HCT116 (cell line): ENCODE data around the gene AMT. TPM values are rescaled to one million over a fixed set of nuclear protein-coding genes. Genes with fewer than 3 reads are reported as not detected.

Experiments
- ATAC-seq: fragments of 200-7000 bp; cut with Tn5 transposase; 2 replicates; pipeline ENCODE4 v1.9.1; 2020; ENCODE audit warnings: mild to moderate bottlenecking, moderate library complexity
- BruUV-seq: library from RNA; stranded (reverse); fragments of 400-500 nt; replicated peaks from 2 replicates; lab custom pipeline; 2021; lab: Mats Ljungman, UMichigan
- CTCF ChIA-PET: fragments of 300-600 bp; sonication (Branson Sonifier 250); formaldehyde crosslinking; loops from one replicate; lab custom pipeline; 2021; ENCODE audit warnings: antibody characterized with exemption; lab: Charles Lee
- POLR2A ChIA-PET: fragments of 300-600, 350-600 bp; sonication (Branson Sonifier 250); formaldehyde crosslinking; loops from one replicate; lab custom pipeline; 2021; ENCODE audit warnings: antibody characterized with exemption; lab: Charles Lee
- RAD21 ChIA-PET, 2 experiments: fragments of 300-600 bp; sonication (Branson Sonifier 250); formaldehyde crosslinking; loops; one replicate each; lab custom pipeline; 2023; ENCODE audit warnings: low total read pairs in 2 of 2; ENCODE audit not compliant: uncharacterized antibody in 2 of 2, unreplicated experiment in 2 of 2, low non-redundant PET in 1 of 2; lab: Charles Lee
- DNase-seq: peaks from one replicate; pipeline ENCODE4 v3.0.0-alpha.2; 2010; ENCODE audit warnings: low read depth, low spot score
- H2AFZ ChIP-seq: fragments of 200-600 bp; shearing (Covaris generic), sonication (generic); 2 replicates; pipeline ENCODE4 v1.6.1; 2017; ENCODE audit warnings: low read depth, mixed run types, mixed read lengths, antibody characterized with exemption, low read length; ENCODE audit not compliant: poor library complexity, severe bottlenecking
- H3K27ac ChIP-seq: 2 replicates; pipeline ENCODE4 v1.5.1; 2012; ENCODE audit warnings: low read depth, low read length
- H3K27me3 ChIP-seq: fragments of 200-600 bp; sonication (generic); 2 replicates; pipeline ENCODE4 v1.6.1; 2016; ENCODE audit warnings: mixed run types, low read length, mixed read lengths; ENCODE audit not compliant: insufficient read depth
- H3K36me3 ChIP-seq, 2 experiments: fragments of 200-500 bp in 1 of 2; fragments of 200-600 bp in 1 of 2; sonication (Bioruptor generic) in 1 of 2; sonication (generic) in 1 of 2; 2 replicates each; pipeline versions ENCODE4 v1.5.1 to v1.6.1; 2014 to 2016; ENCODE audit warnings: low read length in 2 of 2, inconsistent platforms in 1 of 2, mixed read lengths in 1 of 2, mixed run types in 1 of 2; ENCODE audit not compliant: insufficient read depth in 2 of 2, control insufficient read depth in 1 of 2
- H3K4me1 ChIP-seq, 2 experiments: fragments of 200-600 bp in 1 of 2; sonication (generic) in 1 of 2; 2 replicates each; pipeline versions ENCODE4 v1.5.1 to v1.6.1; 2012 to 2017; ENCODE audit warnings: low read length in 2 of 2, inconsistent platforms in 1 of 2, mild to moderate bottlenecking in 1 of 2, mixed read lengths in 1 of 2, mixed run types in 1 of 2, moderate library complexity in 1 of 2; ENCODE audit not compliant: insufficient read depth in 2 of 2, control insufficient read depth in 1 of 2
- H3K4me2 ChIP-seq: fragments of 200-600 bp; sonication (generic); 2 replicates; pipeline ENCODE4 v1.6.1; 2017; ENCODE audit warnings: mixed run types, low read length, mixed read lengths
- H3K4me3 ChIP-seq, 2 experiments: fragments of 200-600 bp in 1 of 2; sonication (generic) in 1 of 2; replicated peaks in 1 of 2; 2 replicates each; pipeline ENCODE4 v1.5.1; 2011 to 2016; ENCODE audit warnings: low read length in 2 of 2, control low read depth in 1 of 2, low read depth in 1 of 2, mild to moderate bottlenecking in 1 of 2, mixed read lengths in 1 of 2, mixed run types in 1 of 2
- H3K79me2 ChIP-seq: fragments of 200-600 bp; sonication (generic); 2 replicates; pipeline ENCODE4 v1.6.1; 2017; ENCODE audit warnings: mild to moderate bottlenecking, mixed run types, low read length, moderate library complexity, mixed read lengths; ENCODE audit not compliant: insufficient read depth
- H3K9ac ChIP-seq: fragments of 200-600 bp; sonication (generic); 2 replicates; pipeline ENCODE4 v1.6.1; 2016; ENCODE audit warnings: low read length, mixed read lengths
- H3K9me2 ChIP-seq: fragments of 200-600 bp; sonication (generic), shearing (Covaris generic); 2 replicates; pipeline ENCODE4 v1.6.1; 2017; ENCODE audit warnings: mixed run types, mild to moderate bottlenecking, moderate library complexity; ENCODE audit not compliant: insufficient read depth
- H3K9me3 ChIP-seq, 2 experiments: fragments of 200-500 bp in 1 of 2; fragments of 200-600 bp in 1 of 2; sonication (Bioruptor generic) in 1 of 2; sonication (generic) in 1 of 2; 2 replicates each; pipeline ENCODE4 v1.6.1; 2014 to 2017; ENCODE audit warnings: low read length in 2 of 2, mixed read lengths in 2 of 2, inconsistent platforms in 1 of 2, low read depth in 1 of 2, mild to moderate bottlenecking in 1 of 2, mixed run types in 1 of 2, moderate library complexity in 1 of 2; ENCODE audit not compliant: control insufficient read depth in 1 of 2, insufficient read depth in 1 of 2
- H4K20me1 ChIP-seq: fragments of 200-600 bp; sonication (generic), shearing (Covaris generic); 2 replicates; pipeline ENCODE4 v1.6.1; 2017; ENCODE audit warnings: mixed run types, mild to moderate bottlenecking, moderate library complexity; ENCODE audit not compliant: insufficient read depth
- EGR1 ChIP-seq: IDR thresholded peaks from 2 replicates; pipeline ENCODE4 v1.6.1; 2012; ENCODE audit warnings: low read depth
- ELF1 ChIP-seq: IDR thresholded peaks from 2 replicates; pipeline ENCODE4 v1.6.1; 2012; ENCODE audit warnings: low read depth, borderline replicate concordance
- EZH2phosphoT487 ChIP-seq: fragments of 200-600 bp; IDR thresholded peaks from 2 replicates; pipeline ENCODE4 v1.6.1; 2018; ENCODE audit warnings: antibody characterized with exemption, borderline replicate concordance
- FOSL1 ChIP-seq: IDR thresholded peaks from 2 replicates; pipeline ENCODE4 v1.6.1; 2012; ENCODE audit warnings: low read depth
- POLR2A ChIP-seq: IDR thresholded peaks from 2 replicates; pipeline ENCODE4 v1.7.0; 2011; ENCODE audit warnings: borderline replicate concordance; ENCODE audit not compliant: insufficient read depth, insufficient read length; ENCODE audit errors: extremely low read depth
- POLR2AphosphoS5 ChIP-seq: IDR thresholded peaks from 2 replicates; pipeline ENCODE4 v1.6.1; 2011; ENCODE audit warnings: mild to moderate bottlenecking, low read depth, low read length, moderate library complexity
- SIN3A ChIP-seq: IDR thresholded peaks from 2 replicates; pipeline ENCODE4 v1.6.1; 2012; ENCODE audit warnings: low read depth
- SP1 ChIP-seq: IDR thresholded peaks from 2 replicates; pipeline ENCODE4 v1.6.1; 2012; ENCODE audit warnings: low read depth
- TCF7L2 ChIP-seq: IDR thresholded peaks from 2 replicates; pipeline ENCODE4 v1.7.0; 2011; ENCODE audit warnings: borderline replicate concordance, inconsistent platforms; ENCODE audit not compliant: insufficient read depth, insufficient read length; ENCODE audit errors: extremely low read depth
- YY1 ChIP-seq: IDR thresholded peaks from 2 replicates; pipeline ENCODE4 v1.6.1; 2011; ENCODE audit warnings: low read length, low read depth, moderate library complexity, mild to moderate bottlenecking; ENCODE audit not compliant: insufficient replicate concordance; ENCODE audit errors: extremely low read depth
- intact Hi-C: fragments of 100-400 bp; cut with micrococcal nuclease; formaldehyde crosslinking; loops from 2 replicates; pipeline ENCODE4 v1.10.0; 2022
- total RNA-seq: library from RNA; stranded (reverse); gene quantifications from one replicate; pipeline ENCODE4 v1.2.1, GENCODE V29; 2021; ENCODE audit not compliant: unreplicated experiment
- TF ChIP-seq, protein P1 (sequence below): IDR thresholded peaks from 2 replicates; pipeline ENCODE4 v1.6.1; 2012
- TF ChIP-seq, protein P2 (sequence below): IDR thresholded peaks from 2 replicates; pipeline ENCODE4 v1.6.1; 2012
- TF ChIP-seq, protein P3 (sequence below): IDR thresholded peaks from 2 replicates; pipeline ENCODE4 v1.6.1; 2012; ENCODE audit warnings: low read depth

Gene AMT
- total RNA-seq, 1 experiment from 2014 or later = 4.8 TPM

DNA sequence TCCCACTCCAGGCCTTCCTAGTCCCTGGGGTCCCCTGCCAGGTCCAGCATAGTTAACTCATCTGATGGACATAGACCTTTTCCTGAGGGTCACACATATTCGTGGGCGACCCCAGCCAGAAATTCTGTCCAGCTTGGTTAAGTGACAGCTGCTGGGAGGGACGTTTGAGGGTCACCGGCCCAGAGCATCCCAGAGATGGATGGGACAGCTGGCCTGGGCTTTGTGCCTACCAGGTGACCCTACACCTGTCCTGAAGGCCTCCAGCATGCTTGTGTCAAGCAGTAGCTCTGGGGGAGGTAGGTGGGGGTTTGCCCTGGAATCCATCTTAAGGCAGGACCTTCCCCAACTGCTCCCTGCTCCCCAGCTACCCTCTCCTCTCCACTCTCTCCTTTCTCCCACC lies 38.7 kb upstream of the AMT start (continued):
- TF ChIP-seq EZH2phosphoT487 = no peak

DNA sequence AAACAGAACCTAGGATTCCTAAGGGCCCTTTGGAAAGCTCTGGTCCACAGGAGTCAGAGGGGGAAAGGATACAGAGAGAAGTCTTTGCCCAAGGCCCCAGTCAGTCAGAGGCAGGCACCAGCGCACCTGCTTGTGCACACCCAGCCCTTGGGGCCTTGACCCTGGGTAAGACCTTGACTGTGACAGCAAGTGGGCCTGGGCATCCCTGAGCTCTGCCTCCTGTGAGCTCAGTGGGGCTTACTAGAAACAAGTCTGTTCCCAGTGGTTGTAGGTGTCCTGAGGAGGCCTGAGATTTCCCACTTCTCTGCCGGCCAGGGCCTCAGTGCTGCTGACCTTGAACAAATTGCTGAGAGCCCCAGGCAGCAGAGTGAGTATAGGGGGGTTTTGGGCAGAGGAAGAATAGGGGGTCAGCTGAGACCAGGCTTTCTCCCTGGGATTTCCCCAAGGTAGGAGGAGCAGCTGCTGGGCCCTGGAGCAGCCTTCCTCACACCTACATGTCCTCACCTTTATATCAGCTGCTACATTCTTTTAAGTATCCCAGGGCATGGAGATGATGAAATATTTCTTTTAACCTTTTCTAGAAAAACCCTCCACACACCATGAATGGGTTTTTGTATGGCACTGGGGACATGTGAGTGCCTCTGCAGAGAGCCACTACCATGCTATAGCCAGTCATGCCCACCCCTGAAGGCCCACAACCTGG lies 38.1 kb upstream of the AMT start:
- POLR2A ChIA-PET = no interaction called here
- H3K27ac ChIP-seq = no peak overlapping the region
- no TSS peak for BruUV-seq

More for the DNA sequence above, 38.1 kb upstream of the AMT start:
- RAD21 ChIA-PET = no interaction called here
- no peaks in the 10 kb centered on the region for H3K36me3 ChIP-seq
- TF ChIP-seq, protein P1, sequence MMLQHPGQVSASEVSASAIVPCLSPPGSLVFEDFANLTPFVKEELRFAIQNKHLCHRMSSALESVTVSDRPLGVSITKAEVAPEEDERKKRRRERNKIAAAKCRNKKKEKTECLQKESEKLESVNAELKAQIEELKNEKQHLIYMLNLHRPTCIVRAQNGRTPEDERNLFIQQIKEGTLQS = no peak
- no peak for TF ChIP-seq FOSL1
- TF ChIP-seq YY1 = no peak
- no peak for TF ChIP-seq EGR1
- TF ChIP-seq ELF1 = no peak
- no peak for TF ChIP-seq SIN3A
- TF ChIP-seq, protein P2, sequence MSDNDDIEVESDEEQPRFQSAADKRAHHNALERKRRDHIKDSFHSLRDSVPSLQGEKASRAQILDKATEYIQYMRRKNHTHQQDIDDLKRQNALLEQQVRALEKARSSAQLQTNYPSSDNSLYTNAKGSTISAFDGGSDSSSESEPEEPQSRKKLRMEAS = no peak
- no peak for TF ChIP-seq TCF7L2
- TF ChIP-seq POLR2AphosphoS5 = no peak
- TF ChIP-seq SP1 = no peak
- no peak for TF ChIP-seq EZH2phosphoT487
- TF ChIP-seq POLR2A = no peak
- TF ChIP-seq, protein P3, sequence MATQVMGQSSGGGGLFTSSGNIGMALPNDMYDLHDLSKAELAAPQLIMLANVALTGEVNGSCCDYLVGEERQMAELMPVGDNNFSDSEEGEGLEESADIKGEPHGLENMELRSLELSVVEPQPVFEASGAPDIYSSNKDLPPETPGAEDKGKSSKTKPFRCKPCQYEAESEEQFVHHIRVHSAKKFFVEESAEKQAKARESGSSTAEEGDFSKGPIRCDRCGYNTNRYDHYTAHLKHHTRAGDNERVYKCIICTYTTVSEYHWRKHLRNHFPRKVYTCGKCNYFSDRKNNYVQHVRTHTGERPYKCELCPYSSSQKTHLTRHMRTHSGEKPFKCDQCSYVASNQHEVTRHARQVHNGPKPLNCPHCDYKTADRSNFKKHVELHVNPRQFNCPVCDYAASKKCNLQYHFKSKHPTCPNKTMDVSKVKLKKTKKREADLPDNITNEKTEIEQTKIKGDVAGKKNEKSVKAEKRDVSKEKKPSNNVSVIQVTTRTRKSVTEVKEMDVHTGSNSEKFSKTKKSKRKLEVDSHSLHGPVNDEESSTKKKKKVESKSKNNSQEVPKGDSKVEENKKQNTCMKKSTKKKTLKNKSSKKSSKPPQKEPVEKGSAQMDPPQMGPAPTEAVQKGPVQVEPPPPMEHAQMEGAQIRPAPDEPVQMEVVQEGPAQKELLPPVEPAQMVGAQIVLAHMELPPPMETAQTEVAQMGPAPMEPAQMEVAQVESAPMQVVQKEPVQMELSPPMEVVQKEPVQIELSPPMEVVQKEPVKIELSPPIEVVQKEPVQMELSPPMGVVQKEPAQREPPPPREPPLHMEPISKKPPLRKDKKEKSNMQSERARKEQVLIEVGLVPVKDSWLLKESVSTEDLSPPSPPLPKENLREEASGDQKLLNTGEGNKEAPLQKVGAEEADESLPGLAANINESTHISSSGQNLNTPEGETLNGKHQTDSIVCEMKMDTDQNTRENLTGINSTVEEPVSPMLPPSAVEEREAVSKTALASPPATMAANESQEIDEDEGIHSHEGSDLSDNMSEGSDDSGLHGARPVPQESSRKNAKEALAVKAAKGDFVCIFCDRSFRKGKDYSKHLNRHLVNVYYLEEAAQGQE = no peak
- H3K9me3 ChIP-seq = no peaks in the 10 kb centered on the region
- no peaks in the 10 kb centered on the region for H4K20me1 ChIP-seq
- DNase-seq (no peak), ATAC-seq (no peak)
- no peak overlapping the region for H3K4me3 ChIP-seq
- H3K9me2 ChIP-seq = no peaks in the 10 kb centered on the region
- no peaks in the 10 kb centered on the region for H3K27me3 ChIP-seq
- H3K79me2 ChIP-seq = no peaks in the 10 kb centered on the region
- CTCF ChIA-PET = interaction anchor here (3.3 kb wide), 1 partner anchor 11 kb away, joined by 14 read pairs; no protein-coding TSS in a partner anchor
- H3K4me1 ChIP-seq = peaks cover 21 to 44% of the 10 kb centered on the region in 2 experiments
- intact Hi-C loops = no loop called here
- H3K9ac ChIP-seq = no peak overlapping the region
- H3K4me2 ChIP-seq = no peak overlapping the region
- no peak overlapping the region for H2AFZ ChIP-seq
